ENCODE measurements around the gene UST.

- TF ChIP-seq CTCF (IDR thresholded peaks at IDR 0.05): no peak
- no peak for TF ChIP-seq SP1 (CRISPR knock-in tag; conservative IDR thresholded peaks at IDR 0.05)
- no peak for TF ChIP-seq ZMAT4 (CRISPR knock-in tag; IDR thresholded peaks at IDR 0.05)
- no peak for TF ChIP-seq CREB1 (CRISPR knock-in tag; IDR thresholded peaks at IDR 0.05)
- TF ChIP-seq STAT6 (CRISPR knock-in tag; conservative IDR thresholded peaks at IDR 0.05; ENCODE audit: low read depth): no peak
- no peak for TF ChIP-seq SMAD3 (CRISPR knock-in tag; IDR thresholded peaks at IDR 0.05; ENCODE audit: borderline replicate concordance)
- TF ChIP-seq ERG (CRISPR knock-in tag; IDR thresholded peaks at IDR 0.05): no peak
- no peak for TF ChIP-seq NR3C1 (CRISPR knock-in tag; conservative IDR thresholded peaks at IDR 0.05; ENCODE audit: low read depth)
Measured at GRCh38 chr6:148758492-148758891, 11.7 kb downstream of the UST start.

All from WTC11 (cell line).